Chondrocyte (in vitro differentiated cells): ENCODE results near the gene PITX1. TPM values are rescaled to one million over a fixed set of nuclear protein-coding genes. Genes with fewer than 3 reads are reported as not detected.

Experiments used
- DNase-seq: peaks from one replicate; pipeline ENCODE4 v3.0.0; 2021; ENCODE audit warnings: mixed read lengths, low spot score
- H3K27ac Mint-ChIP-seq: one replicate; pipeline ENCODE4 v1.8.0; 2021; ENCODE audit warnings: mild to moderate bottlenecking, moderate library complexity, mixed read lengths; ENCODE audit not compliant: unreplicated experiment
- H3K27me3 Mint-ChIP-seq: 2 replicates; pipeline ENCODE4 v1.8.0; 2021; ENCODE audit warnings: low read depth, mixed read lengths
- H3K36me3 Mint-ChIP-seq: 2 replicates; pipeline ENCODE4 v1.8.0; 2021; ENCODE audit warnings: low read depth, mixed read lengths
- H3K4me1 Mint-ChIP-seq: 2 replicates; pipeline ENCODE4 v1.8.0; 2021; ENCODE audit warnings: low read depth, mild to moderate bottlenecking, mixed read lengths
- H3K4me3 Mint-ChIP-seq: one replicate; pipeline ENCODE4 v1.8.0; 2021; ENCODE audit warnings: mild to moderate bottlenecking, moderate library complexity, mixed read lengths; ENCODE audit not compliant: unreplicated experiment
- H3K9me3 Mint-ChIP-seq: 2 replicates; pipeline ENCODE4 v1.8.0; 2021; ENCODE audit warnings: low read depth, mixed read lengths
- total RNA-seq: library from RNA; stranded (reverse); gene quantifications from 3 replicates; pipeline ENCODE4 v1.2.1, GENCODE V29; 2021
- TF ChIP-seq, protein P1 (sequence below): fragments of 200-600 bp; sonication (generic); IDR thresholded peaks from 2 replicates; pipeline ENCODE4 v1.5.0; 2021; ENCODE audit warnings: antibody characterized with exemption, mild to moderate bottlenecking, moderate library complexity

Gene PITX1
- total RNA-seq, 1 donor from 2014 or later = not detected

DNA sequence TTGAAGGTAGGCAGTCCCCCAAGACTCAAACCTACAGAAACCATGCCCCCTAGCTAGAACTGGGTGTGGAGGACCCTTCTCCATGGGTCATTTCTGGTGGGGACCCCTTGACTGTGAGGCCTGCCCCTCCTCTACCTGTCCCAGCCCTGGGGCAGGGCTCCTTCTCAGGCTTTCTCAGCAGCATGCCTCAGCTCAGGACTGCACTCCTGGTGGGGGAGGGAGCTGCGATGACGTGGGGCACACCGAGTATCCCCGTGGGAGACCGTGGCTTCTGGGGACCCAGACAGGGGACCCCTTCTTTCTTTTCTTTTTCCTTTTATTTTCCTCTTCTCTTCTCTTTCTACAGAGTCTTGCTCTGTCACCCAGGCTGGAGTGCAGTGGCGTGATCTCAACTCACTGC, 27.0 kb upstream of the PITX1 start:
- Mint-ChIP-seq H3K27ac (no peak overlapping the region), H3K4me1 (no peaks in the 10 kb centered on the region)
- peak; percentile 77 for DNase-seq

DNA sequence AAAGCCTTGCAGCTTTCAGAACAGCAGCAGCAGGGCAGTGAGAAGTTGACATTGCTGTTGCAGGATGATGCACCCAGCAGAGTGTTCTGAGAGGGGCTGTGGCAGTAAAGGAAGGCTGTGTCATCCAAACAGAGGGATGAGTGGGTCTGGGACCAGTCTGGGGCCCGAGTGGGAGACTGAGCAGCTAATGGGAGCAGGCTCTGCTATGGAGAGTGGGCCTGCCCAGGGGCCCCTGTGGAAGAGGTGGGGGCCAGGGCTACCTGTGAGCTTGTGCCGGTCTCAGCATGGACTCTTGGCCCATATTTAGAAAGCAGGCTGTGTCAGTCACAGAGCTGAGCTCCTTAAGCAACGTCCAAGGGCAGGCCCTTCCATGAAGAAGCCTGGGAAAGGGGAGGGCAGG, 26.0 kb upstream of the PITX1 start:
- Mint-ChIP-seq H3K36me3 (peaks cover 2% of the 10 kb centered on the region), H3K9me3 (no peaks in the 10 kb centered on the region), H3K27me3 (peaks cover 65% of the 10 kb centered on the region), H3K27ac (no peak overlapping the region), H3K4me3 (no peak overlapping the region), H3K4me1 (no peaks in the 10 kb centered on the region)
- TF ChIP-seq, protein P1, sequence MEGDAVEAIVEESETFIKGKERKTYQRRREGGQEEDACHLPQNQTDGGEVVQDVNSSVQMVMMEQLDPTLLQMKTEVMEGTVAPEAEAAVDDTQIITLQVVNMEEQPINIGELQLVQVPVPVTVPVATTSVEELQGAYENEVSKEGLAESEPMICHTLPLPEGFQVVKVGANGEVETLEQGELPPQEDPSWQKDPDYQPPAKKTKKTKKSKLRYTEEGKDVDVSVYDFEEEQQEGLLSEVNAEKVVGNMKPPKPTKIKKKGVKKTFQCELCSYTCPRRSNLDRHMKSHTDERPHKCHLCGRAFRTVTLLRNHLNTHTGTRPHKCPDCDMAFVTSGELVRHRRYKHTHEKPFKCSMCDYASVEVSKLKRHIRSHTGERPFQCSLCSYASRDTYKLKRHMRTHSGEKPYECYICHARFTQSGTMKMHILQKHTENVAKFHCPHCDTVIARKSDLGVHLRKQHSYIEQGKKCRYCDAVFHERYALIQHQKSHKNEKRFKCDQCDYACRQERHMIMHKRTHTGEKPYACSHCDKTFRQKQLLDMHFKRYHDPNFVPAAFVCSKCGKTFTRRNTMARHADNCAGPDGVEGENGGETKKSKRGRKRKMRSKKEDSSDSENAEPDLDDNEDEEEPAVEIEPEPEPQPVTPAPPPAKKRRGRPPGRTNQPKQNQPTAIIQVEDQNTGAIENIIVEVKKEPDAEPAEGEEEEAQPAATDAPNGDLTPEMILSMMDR = no peak
- peak; percentile 64 for DNase-seq

More for the DNA sequence above, 27.0 kb upstream of the PITX1 start:
- H3K4me3 Mint-ChIP-seq = no peak overlapping the region
- peaks cover 2% of the 10 kb centered on the region for H3K36me3 Mint-ChIP-seq
- TF ChIP-seq, protein P1 = no peak
- H3K27me3 Mint-ChIP-seq = peaks cover 63% of the 10 kb centered on the region
- H3K9me3 Mint-ChIP-seq = no peaks in the 10 kb centered on the region

DNA sequence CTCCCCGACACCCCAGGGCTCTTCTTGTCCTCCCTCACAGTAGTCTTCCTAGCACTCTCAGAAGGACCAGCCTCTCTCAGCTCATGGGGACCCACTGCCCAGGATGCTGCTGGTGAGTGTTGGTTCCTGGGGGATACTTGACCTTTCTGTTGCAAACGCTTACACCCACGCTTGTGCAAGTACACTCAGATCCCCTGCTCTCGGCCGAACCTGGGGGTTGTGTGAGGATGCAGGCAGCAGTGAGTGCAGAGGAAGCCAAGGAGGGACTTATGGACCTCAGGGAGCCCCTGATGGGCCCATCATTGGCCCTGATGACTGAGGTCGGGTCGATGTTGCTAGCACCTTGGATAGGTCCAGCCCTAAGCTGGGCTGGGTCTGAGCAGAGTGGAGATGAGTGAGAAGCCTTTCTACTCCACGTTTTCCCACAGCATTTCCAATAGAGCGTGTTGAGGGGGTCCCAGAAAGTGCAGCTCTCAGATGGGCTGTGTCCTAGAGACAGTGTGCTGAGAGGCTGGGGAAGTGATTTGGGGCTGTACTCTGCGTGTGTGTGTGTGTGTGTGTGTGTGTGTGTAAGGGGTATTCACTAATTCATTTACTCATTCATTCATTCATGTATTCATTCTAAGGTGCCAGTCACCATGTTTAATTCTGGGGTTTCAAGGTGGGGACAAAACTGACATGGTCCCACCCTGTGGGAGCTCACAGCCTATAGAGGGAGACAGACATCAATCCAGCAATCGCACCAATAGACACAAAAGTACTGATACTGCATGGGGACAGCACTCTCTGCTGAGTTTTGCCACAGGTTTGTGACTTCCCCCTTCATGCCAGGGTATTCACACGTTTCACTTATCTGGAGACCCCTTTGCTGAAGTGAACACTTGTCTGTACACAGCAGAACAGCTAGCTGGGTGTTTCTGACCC, 25.2 kb upstream of the PITX1 start:
- Mint-ChIP-seq H3K36me3 (peaks cover 2% of the 10 kb centered on the region), H3K27me3 (peaks cover 67% of the 10 kb centered on the region), H3K4me1 (no peaks in the 10 kb centered on the region), H3K9me3 (no peaks in the 10 kb centered on the region), H3K27ac (no peak overlapping the region), H3K4me3 (no peak overlapping the region)
- TF ChIP-seq, protein P1 = no peak
- DNase-seq = peak; percentile 66

DNA sequence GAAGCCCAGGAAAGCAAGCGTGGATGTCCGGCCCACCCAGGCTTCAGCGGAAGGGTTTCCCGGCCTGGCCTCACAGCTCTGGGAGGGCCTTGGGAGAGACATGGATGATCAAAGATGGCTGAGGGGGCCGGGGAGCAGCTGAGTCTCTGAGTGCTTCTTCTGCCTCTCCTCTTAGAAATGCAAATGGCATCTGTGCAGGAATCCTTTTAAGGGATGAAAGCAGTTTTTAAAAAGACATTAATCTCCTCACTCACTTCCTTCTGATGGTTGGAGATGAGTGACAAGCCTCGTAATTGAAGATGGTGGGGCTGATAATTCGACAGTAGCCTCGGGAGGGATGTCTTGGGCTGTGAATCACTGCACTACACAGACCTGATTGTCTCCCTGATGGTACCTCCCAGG, 24.3 kb upstream of the PITX1 start:
- DNase-seq = peak; percentile 41
- TF ChIP-seq, protein P1 = no peak
- Mint-ChIP-seq H3K4me1 (no peaks in the 10 kb centered on the region), H3K36me3 (peaks cover 2% of the 10 kb centered on the region), H3K27ac (no peak overlapping the region), H3K4me3 (no peak overlapping the region), H3K9me3 (no peaks in the 10 kb centered on the region), H3K27me3 (peaks cover 71% of the 10 kb centered on the region)

DNA sequence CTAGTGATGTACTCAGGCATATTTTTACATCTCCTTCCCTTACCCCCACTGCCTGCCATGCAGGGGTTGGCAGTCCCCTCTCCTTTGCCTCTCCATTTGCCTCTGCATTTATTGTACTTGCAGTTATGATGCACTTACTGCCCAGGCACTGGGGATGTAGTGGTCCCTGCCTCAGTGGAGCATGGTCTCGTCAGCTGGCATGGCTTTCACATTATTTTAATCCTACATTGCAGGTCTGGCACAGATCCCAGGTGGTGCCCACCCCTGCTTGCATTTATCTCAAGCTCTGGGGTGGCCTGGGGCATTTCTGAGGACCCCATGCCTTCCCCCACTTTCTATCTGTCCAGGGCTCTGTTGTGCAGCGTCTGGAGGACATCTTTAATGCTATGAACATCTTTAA, 23.2 kb upstream of the PITX1 start:
- Mint-ChIP-seq H3K27ac (no peak overlapping the region), H3K9me3 (no peaks in the 10 kb centered on the region), H3K36me3 (peaks cover 2% of the 10 kb centered on the region), H3K4me1 (no peaks in the 10 kb centered on the region), H3K4me3 (no peak overlapping the region), H3K27me3 (peaks cover 75% of the 10 kb centered on the region)
- TF ChIP-seq, protein P1 = no peak
- peak; percentile 40 for DNase-seq
